Endothelial cell of umbilical vein (primary cell): ENCODE measurements around the gene PPP2R2C. TPM values are rescaled to one million over a fixed set of nuclear protein-coding genes. Genes with fewer than 3 reads are reported as not detected.

Source experiments
- BruUV-seq: library from RNA; stranded (reverse); fragments of 400-500 nt; replicated peaks from 2 replicates; lab custom pipeline; 2021; lab: Mats Ljungman, UMichigan
- CTCF ChIA-PET: fragments of 300-600, 350-600 bp; sonication (Branson Sonifier 250); formaldehyde crosslinking; loops from one replicate; lab custom pipeline; 2021; ENCODE audit warnings: antibody characterized with exemption, inconsistent platforms; lab: Charles Lee
- POLR2A ChIA-PET: fragments of 300-600, 350-600 bp; sonication (Branson Sonifier 250); formaldehyde crosslinking; loops from one replicate; lab custom pipeline; 2021; ENCODE audit warnings: antibody characterized with exemption, inconsistent platforms; lab: Charles Lee
- DNase-seq: peaks from one replicate; pipeline ENCODE4 v3.0.0-alpha.2; 2011; ENCODE audit warnings: low read depth, low spot score
- FAIRE-seq: peaks from 2 replicates; lab custom pipeline; 2011; peaks lifted over from hg19 to GRCh38; lab: Jason Lieb, UNC
- H2AFZ ChIP-seq: 2 replicates; pipeline ENCODE4 v1.6.0; 2012; ENCODE audit warnings: low read depth, low read length, control low read depth, inconsistent platforms
- H3K27ac ChIP-seq: 2 replicates; pipeline ENCODE4 v1.5.1; 2011; ENCODE audit warnings: low read depth, mild to moderate bottlenecking, control low read depth, low read length, moderate library complexity; ENCODE audit not compliant: insufficient read depth
- H3K27me3 ChIP-seq, 2 experiments: 2 replicates each; pipeline versions ENCODE4 v1.6.0 to v1.6.1; 2011; ENCODE audit warnings: low read length in 2 of 2, mixed read lengths in 1 of 2; ENCODE audit not compliant: control insufficient read depth in 2 of 2, insufficient read depth in 2 of 2
- H3K36me3 ChIP-seq, 2 experiments: 2 replicates in 1 of 2; 3 replicates in 1 of 2; pipeline ENCODE4 v1.5.1; 2011; ENCODE audit warnings: low read length in 2 of 2, mild to moderate bottlenecking in 1 of 2, moderate library complexity in 1 of 2; ENCODE audit not compliant: control insufficient read depth in 2 of 2, insufficient read depth in 2 of 2; ENCODE audit errors: extremely low read depth in 1 of 2
- H3K4me1 ChIP-seq: 3 replicates; pipeline ENCODE4 v1.5.1; 2011; ENCODE audit warnings: mild to moderate bottlenecking, low read length; ENCODE audit not compliant: control insufficient read depth, insufficient read depth; ENCODE audit errors: extremely low read depth
- H3K4me2 ChIP-seq: 2 replicates; pipeline ENCODE4 v1.6.1; 2011; ENCODE audit warnings: low read length, control low read depth, mixed read lengths; ENCODE audit not compliant: insufficient read depth
- H3K4me3 ChIP-seq, 3 experiments: fragments of 200-600 bp in 1 of 3; sonication (generic), shearing (Covaris generic) in 1 of 3; replicated peaks in 1 of 3; 2 replicates each; pipeline ENCODE4 v1.5.1; 2011 to 2016; ENCODE audit warnings: control low read depth in 3 of 3, low read length in 3 of 3, mild to moderate bottlenecking in 2 of 3, inconsistent platforms in 1 of 3, low read depth in 1 of 3, moderate library complexity in 1 of 3; ENCODE audit not compliant: insufficient read depth in 1 of 3
- H3K79me2 ChIP-seq: 2 replicates; pipeline ENCODE4 v1.6.0; 2012; ENCODE audit warnings: low read length, inconsistent platforms; ENCODE audit not compliant: control insufficient read depth, insufficient read depth
- H3K9ac ChIP-seq: replicated peaks from 2 replicates; pipeline ENCODE3; 2011; ENCODE audit warnings: low read length, control low read depth; ENCODE audit not compliant: insufficient read depth; ENCODE audit errors: extremely low read depth
- H3K9me1 ChIP-seq: replicated peaks from 3 replicates; pipeline ENCODE4 v1.6.0; 2011; ENCODE audit warnings: mild to moderate bottlenecking, low read length; ENCODE audit not compliant: control insufficient read depth, insufficient read depth; ENCODE audit errors: extremely low read depth
- H3K9me3 ChIP-seq: replicated peaks from 2 replicates; pipeline ENCODE4 v1.5.1; 2012; ENCODE audit warnings: low read length, inconsistent platforms; ENCODE audit not compliant: control insufficient read depth, insufficient read depth
- H4K20me1 ChIP-seq: replicated peaks from 2 replicates; pipeline ENCODE3; 2011; ENCODE audit warnings: mild to moderate bottlenecking, low read length; ENCODE audit not compliant: control insufficient read depth, insufficient read depth; ENCODE audit errors: extremely low read depth
- EZH2 ChIP-seq: IDR thresholded peaks from 2 replicates; pipeline ENCODE4 v1.6.1; 2012; ENCODE audit warnings: borderline replicate concordance, low read depth, mild to moderate bottlenecking, moderate library complexity, low read length, inconsistent platforms; ENCODE audit not compliant: severe bottlenecking
- FOS ChIP-seq: IDR thresholded peaks from 2 replicates; pipeline ENCODE4 v1.6.1; 2011; ENCODE audit warnings: mild to moderate bottlenecking, low read length, moderate library complexity, borderline replicate concordance; ENCODE audit not compliant: insufficient read depth
- GATA2 ChIP-seq: IDR thresholded peaks from 2 replicates; pipeline ENCODE4 v1.7.0; 2011; ENCODE audit warnings: low read depth, mild to moderate bottlenecking, moderate library complexity, mixed read lengths, low read length; ENCODE audit not compliant: insufficient read length, insufficient read depth
- MYC ChIP-seq: IDR thresholded peaks from one replicate; pipeline ENCODE4 v1.6.1; 2011; ENCODE audit warnings: mild to moderate bottlenecking, low read depth, low read length
- POLR2A ChIP-seq: IDR thresholded peaks from 2 replicates; pipeline ENCODE4 v1.6.1; 2012; ENCODE audit warnings: low read depth, mild to moderate bottlenecking, control low read depth, low read length
- POLR2AphosphoS5 ChIP-seq: IDR thresholded peaks from 2 replicates; pipeline ENCODE4 v1.6.1; 2012; ENCODE audit warnings: low read depth, mild to moderate bottlenecking, control low read depth, low read length, moderate library complexity; ENCODE audit not compliant: insufficient read depth
- dilution Hi-C: fragments of 300-500 bp; cut with MboI; formaldehyde crosslinking; loops from one replicate; pipeline ENCODE4 v1.15.0; 2019; ENCODE audit warnings: low sequenced_read_pairs; ENCODE audit not compliant: extremely low pct_ligation_motif_present
- intact Hi-C: fragments of 100-400 bp; cut with micrococcal nuclease; formaldehyde crosslinking; loops from one replicate; pipeline ENCODE4 v1.10.0; 2022
- polyA plus RNA-seq, 4 experiments: library from polyadenylated mRNA; depleted of rRNA in 3 of 4; stranded (reverse) in 3 of 4; unstranded in 1 of 4; fragments of >200 nt; gene quantifications; 2 replicates each; pipeline versions ENCODE4 v1.2.1 to v1.2.3, GENCODE V29; 2011 to 2012; ENCODE audit warnings: missing spikeins in 1 of 4
- total RNA-seq: library from RNA; stranded (reverse); gene quantifications from 2 replicates; pipeline ENCODE4 v1.2.3, GENCODE V29; 2021
- TF ChIP-seq, protein P1 (sequence below), 2 donors: IDR thresholded peaks; 1 replicate in 1 of 2; 2 replicates in 1 of 2; pipeline ENCODE4 v1.5.1; 2011; ENCODE audit warnings: low read length in 2 of 2, mild to moderate bottlenecking in 2 of 2, moderate library complexity in 2 of 2, control low read depth in 1 of 2, inconsistent platforms in 1 of 2, low read depth in 1 of 2; ENCODE audit not compliant: insufficient read depth in 1 of 2; ENCODE audit errors: extremely low read depth in 1 of 2
- TF ChIP-seq, protein P2 (sequence below): IDR thresholded peaks from 2 replicates; pipeline ENCODE4 v1.6.1; 2011; ENCODE audit not compliant: insufficient read depth, insufficient read length

PPP2R2C gene
- total and polyA plus RNA-seq, 2 donors (not counting 3 experiments of a cell fraction or from before 2014, with no cell fraction given) = 0.03 to 0.09 TPM

DNA sequence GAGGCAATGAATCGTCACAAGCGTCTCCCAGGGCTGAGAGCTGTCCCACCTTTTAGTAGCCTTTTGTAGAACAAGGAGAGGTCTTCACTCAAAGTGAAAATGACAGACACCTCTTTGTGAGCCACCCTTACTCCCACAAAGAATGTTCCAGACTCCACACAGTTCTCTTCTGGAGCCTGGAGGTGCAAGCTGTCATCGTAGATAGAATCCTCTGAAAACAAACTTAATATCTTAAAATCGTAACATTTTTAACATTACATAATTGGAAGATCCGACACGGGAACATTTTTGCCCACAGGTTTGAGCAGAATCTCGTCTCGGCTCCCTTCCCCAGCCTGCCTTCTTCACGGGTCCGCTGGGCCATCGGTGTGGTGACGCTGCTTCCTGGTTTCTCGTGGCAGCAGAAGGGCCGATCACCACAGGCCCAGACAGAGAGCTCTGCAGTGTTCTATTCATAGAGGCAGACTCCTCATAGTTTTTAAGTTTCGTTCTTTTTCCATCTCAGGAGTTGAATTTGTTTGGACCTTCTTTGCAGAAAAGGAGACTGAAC lies 175.1 kb downstream of the PPP2R2C start:
- Histone ChIP-seq H4K20me1 (no peaks in the 10 kb centered on the region), H3K36me3 (peaks cover 1 to 56% of the 10 kb centered on the region in 2 experiments), H3K4me1 (no peaks in the 10 kb centered on the region), H3K27ac (no peak overlapping the region), H3K4me2 (no peak overlapping the region), H3K9me1 (no peaks in the 10 kb centered on the region), H3K9ac (no peak overlapping the region), H3K79me2 (no peaks in the 10 kb centered on the region), H3K9me3 (no peaks in the 10 kb centered on the region), H3K4me3 (no peak overlapping the region), H3K27me3 (no peaks in the 10 kb centered on the region), H2AFZ (no peak overlapping the region)
- no peak for DNase-seq
- CTCF ChIA-PET = interaction anchor here (1.1 kb wide), 2 partner anchors 30 to 46 kb away, joined by 5 read pairs; no protein-coding TSS in a partner anchor
- dilution Hi-C loops = no loop called here
- no peak for FAIRE-seq
- no TSS peak for BruUV-seq
- intact Hi-C loops = no loop called here
- TF ChIP-seq, protein P1, sequence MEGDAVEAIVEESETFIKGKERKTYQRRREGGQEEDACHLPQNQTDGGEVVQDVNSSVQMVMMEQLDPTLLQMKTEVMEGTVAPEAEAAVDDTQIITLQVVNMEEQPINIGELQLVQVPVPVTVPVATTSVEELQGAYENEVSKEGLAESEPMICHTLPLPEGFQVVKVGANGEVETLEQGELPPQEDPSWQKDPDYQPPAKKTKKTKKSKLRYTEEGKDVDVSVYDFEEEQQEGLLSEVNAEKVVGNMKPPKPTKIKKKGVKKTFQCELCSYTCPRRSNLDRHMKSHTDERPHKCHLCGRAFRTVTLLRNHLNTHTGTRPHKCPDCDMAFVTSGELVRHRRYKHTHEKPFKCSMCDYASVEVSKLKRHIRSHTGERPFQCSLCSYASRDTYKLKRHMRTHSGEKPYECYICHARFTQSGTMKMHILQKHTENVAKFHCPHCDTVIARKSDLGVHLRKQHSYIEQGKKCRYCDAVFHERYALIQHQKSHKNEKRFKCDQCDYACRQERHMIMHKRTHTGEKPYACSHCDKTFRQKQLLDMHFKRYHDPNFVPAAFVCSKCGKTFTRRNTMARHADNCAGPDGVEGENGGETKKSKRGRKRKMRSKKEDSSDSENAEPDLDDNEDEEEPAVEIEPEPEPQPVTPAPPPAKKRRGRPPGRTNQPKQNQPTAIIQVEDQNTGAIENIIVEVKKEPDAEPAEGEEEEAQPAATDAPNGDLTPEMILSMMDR (IDR thresholded peaks at IDR 0.05; ENCODE audit: extremely low read depth in 1 of 2, insufficient read depth in 1 of 2, low read depth in 1 of 2, low read length in 2 of 2) = no peak
- no peak for TF ChIP-seq POLR2A
- TF ChIP-seq, protein P2, sequence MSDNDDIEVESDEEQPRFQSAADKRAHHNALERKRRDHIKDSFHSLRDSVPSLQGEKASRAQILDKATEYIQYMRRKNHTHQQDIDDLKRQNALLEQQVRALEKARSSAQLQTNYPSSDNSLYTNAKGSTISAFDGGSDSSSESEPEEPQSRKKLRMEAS = no peak
- no peak for TF ChIP-seq GATA2
- no peak for TF ChIP-seq MYC
- no peak for TF ChIP-seq EZH2
- no peak for TF ChIP-seq POLR2AphosphoS5
- no peak for TF ChIP-seq FOS
- POLR2A ChIA-PET = no interaction called here
